ENCODE data around the gene SASH3.

Gene SASH3

DNA sequence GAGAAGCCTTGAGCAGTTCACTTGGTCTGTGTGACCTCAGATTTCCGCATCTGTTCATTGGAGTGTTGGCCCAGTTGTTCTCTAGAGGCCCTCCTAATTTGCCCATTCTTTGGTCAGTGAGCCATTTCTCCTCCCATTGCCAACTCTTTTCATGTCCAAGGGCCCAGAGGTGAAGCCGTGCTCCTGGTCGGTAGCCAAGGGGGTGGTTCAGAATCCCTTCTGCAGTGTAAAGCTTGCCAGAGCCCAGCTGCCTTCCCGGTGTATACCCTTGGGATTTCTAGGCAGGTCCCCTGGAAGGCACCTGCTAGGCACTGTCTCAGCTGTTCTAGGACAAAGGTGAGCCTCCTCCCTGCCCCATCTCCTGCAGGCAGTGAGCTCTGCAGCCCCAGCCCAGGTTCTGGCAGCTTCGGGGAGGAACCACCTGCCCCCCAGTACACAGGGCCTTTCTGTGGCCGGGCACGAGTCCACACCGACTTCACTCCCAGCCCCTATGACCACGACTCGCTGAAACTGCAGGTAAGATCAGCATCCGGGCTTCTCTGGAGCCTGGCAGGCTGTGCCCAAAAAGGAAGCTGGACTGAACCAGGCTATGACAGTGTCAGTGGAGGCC, 12.3 kb downstream of the SASH3 start:
- no peak for TF ChIP-seq JUND (IDR thresholded peaks at IDR 0.05; ENCODE audit: low read depth)
- in situ Hi-C loops (cut with HindIII; ENCODE audit: low pct_unique_long_range_greater_than_20kb, low sequenced_read_pairs), result no loop called here

DNA sequence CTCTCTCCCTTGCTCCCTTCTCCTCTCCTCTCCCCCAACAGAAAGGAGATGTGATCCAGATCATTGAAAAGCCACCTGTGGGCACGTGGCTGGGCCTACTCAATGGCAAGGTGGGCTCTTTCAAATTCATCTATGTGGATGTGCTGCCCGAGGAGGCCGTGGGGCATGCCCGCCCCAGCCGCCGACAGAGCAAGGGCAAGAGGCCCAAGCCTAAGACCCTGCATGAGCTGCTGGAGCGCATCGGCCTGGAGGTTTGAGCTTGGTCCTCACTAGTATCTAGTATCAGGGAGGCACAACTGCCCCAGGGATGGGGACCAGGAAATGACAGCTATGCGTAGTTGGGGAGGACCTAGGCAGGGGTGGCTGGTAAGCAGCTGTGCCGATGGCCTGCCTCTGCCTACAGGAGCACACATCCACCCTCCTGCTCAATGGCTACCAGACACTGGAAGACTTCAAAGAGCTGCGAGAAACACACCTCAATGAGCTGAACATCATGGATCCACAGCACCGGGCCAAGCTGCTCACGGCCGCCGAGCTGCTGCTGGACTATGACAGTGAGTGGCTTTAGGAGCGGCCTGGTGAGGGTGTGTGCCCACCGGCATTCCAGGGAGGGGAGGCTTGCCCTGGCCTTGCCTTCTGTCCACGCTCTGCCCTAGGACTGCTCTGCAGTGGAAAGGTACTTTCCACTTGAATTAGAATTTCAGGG, 13.0 kb downstream of the SASH3 start:
- in situ Hi-C loops (cut with HindIII; ENCODE audit: low pct_unique_long_range_greater_than_20kb, low sequenced_read_pairs), result no loop called here
- no peak for TF ChIP-seq JUND (IDR thresholded peaks at IDR 0.05; ENCODE audit: low read depth)
- DNase-seq (ENCODE audit: low read depth in 1 of 2, low spot score in 1 of 2), result no peak

More for the DNA sequence above, 12.3 kb downstream of the SASH3 start:
- DNase-seq (ENCODE audit: low read depth in 1 of 2, low spot score in 1 of 2), result no peak

DNA sequence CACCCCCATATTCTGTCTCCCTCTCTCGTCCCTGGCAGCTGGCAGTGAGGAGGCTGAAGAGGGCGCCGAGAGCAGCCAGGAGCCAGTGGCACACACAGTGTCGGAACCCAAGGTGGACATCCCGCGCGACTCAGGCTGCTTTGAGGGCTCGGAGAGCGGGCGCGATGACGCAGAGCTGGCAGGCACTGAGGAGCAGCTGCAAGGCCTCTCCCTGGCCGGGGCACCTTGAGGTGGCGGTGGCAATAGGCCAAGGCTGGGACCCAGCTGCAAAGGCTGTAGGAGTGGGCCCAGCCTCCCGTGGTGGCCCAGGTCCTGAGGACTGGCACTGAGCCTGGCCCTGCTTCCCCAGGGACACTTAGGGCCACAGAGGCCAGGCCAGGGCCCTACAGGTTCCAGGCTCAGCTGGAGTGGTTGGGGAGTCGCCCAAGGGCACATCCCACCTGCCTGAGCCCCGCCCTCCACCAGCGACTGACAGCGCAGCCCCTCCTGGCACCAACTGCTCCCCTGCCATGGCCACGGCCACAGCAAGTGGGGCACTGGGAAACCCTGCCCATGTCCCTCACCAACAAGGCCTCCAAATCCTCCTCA, 13.9 kb downstream of the SASH3 start:
- DNase-seq (ENCODE audit: low read depth in 1 of 2, low spot score in 1 of 2), result no peak
- in situ Hi-C loops (cut with HindIII; ENCODE audit: low pct_unique_long_range_greater_than_20kb, low sequenced_read_pairs), result no loop called here
- TF ChIP-seq JUND (IDR thresholded peaks at IDR 0.05; ENCODE audit: low read depth), result no peak

DNA sequence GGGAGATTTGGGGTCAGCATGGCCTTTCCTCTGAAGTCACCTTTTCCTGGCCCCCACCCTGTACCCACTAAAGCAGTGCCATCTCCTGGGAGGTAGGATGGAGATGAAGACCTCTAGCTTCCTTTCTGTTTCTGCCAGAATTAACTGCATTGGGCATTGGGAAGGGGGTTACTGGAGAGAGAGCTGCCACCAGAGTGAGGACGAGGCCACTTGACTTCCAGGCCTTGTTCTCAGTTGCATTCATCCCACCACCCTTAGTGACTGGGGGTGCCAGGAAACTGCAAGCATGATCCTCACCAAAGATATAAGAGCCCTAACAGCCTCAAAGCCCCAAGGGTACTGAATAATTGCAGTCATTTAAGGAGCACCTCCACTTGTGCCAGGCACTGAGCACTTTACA, 15.8 kb downstream of the SASH3 start:
- in situ Hi-C loops (cut with HindIII; ENCODE audit: low pct_unique_long_range_greater_than_20kb, low sequenced_read_pairs), result no loop called here
- TF ChIP-seq JUND (IDR thresholded peaks at IDR 0.05; ENCODE audit: low read depth), result no peak
- DNase-seq (ENCODE audit: low read depth in 1 of 2, low spot score in 1 of 2), result no peak

DNA sequence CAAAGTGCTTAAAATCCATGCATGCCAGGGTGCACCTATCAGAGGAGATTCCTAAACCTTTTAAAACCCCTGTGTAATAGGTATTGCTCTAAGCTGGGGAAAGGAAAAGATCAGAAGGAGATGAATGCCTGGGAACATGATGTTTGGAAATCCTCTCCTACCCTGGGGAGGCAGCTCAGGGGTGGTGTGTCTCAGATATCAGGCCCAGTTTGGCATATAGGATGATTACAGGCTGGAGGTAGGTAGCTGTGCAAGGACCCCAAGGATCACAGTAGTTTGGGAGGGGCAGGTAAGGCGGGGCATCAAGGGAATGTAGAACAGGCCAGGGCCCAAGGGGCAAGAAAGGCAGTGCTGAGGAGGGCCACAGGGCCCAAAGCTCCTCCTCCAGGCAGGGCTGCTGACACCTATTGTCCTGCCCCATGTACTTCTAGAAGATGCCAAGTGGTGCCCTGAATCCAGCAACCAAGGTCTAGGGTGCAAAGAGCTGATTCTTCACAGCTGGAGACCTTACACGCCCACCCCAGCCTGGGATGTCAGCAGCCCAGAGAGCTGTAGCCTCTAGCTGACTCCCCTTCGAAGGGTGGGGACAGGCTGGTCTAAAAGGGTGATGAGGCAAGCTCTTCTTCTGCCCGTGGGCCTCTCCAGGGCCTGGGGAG, 17.6 kb downstream of the SASH3 start:
- TF ChIP-seq JUND (IDR thresholded peaks at IDR 0.05; ENCODE audit: low read depth), result no peak
- no peak for DNase-seq (ENCODE audit: low read depth in 1 of 2, low spot score in 1 of 2)
- in situ Hi-C loops (cut with HindIII; ENCODE audit: low pct_unique_long_range_greater_than_20kb, low sequenced_read_pairs), result no loop called here

DNA sequence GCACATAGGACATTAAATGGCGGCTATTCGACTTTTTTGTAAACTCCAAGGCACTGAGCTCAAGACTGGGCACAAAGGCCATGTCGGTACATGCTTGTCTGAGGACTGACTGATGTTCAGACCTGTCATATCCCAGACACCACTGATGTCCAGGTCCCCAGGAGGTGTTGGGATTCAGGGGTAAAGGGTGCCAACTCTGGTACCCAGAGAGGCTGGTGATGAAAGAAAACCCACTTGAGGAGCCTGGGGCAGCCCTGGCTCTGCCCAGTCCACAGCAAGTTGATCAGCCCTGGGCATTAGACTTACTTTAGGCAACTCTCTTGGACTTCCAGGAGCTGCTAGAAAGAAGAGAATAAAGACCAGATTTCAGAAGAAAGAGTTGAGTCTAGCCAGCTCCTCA, 18.7 kb downstream of the SASH3 start:
- DNase-seq (ENCODE audit: low read depth in 1 of 2, low spot score in 1 of 2), result no peak
- in situ Hi-C loops (cut with HindIII; ENCODE audit: low pct_unique_long_range_greater_than_20kb, low sequenced_read_pairs), result no loop called here
- no peak for TF ChIP-seq JUND (IDR thresholded peaks at IDR 0.05; ENCODE audit: low read depth)

DNA sequence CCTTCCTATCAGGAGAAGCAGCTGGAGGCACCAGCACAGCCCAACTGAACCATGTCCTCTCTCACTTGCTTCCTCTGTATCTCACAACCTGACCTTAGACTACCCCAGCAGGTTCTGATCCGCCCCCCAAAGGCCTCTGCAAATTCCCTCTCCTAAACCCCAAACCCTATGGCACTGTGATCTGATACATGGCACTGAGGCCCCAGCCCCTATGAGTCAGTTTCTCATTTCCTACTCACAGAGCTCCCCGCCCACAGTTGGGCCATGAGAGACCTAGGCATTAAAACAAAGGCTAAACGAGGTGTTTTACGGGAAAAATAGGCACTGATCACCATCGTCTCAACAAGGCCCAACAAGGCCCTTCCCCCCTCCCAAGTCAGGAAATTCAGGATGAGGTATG, 19.1 kb downstream of the SASH3 start:
- no peak for TF ChIP-seq JUND (IDR thresholded peaks at IDR 0.05; ENCODE audit: low read depth)
- DNase-seq (ENCODE audit: low read depth in 1 of 2, low spot score in 1 of 2), result no peak
- in situ Hi-C loops (cut with HindIII; ENCODE audit: low pct_unique_long_range_greater_than_20kb, low sequenced_read_pairs), result no loop called here

DNA sequence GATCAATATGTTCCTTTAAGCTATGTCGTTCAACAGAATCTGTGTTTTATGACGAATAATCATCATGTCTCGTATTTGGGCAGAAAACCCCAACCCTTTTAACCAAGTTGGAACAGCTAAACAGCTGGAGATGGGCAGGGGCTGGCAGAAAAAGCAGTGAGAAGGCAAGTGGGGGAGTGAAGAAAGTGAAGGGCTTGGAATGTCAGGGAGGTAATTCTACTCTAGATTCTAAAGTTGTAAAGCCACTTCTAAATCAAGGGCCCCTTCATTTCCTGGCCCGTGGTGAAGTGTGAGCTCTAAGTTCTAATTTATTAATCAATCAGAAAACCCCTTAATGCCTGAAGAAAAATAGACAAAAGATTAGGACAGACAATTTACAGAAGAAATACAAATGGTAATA, 20.4 kb downstream of the SASH3 start:
- in situ Hi-C loops (cut with HindIII; ENCODE audit: low pct_unique_long_range_greater_than_20kb, low sequenced_read_pairs), result no loop called here
- no peak for DNase-seq (ENCODE audit: low read depth in 1 of 2, low spot score in 1 of 2)
- TF ChIP-seq JUND (IDR thresholded peaks at IDR 0.05; ENCODE audit: low read depth), result no peak

DNA sequence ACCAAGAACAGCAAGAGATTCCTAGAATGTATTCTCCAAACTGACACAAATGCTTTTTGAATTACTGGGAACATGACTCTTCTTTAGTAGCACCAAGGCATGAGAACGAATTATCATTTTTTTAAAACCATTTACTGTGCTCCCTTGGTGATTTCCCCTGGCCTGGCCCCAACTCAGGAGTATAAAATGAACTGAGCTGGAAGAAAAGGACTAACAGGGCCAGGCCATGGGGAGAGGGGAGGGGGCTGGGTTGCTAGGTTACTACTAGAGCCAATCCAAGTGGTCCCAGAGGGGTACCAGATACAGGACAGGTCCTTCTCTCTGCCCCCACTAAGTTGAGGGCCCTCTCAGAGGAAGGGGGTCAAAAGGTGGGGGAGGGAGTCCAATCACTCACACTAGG, 23.1 kb downstream of the SASH3 start:
- no peak for TF ChIP-seq JUND (IDR thresholded peaks at IDR 0.05; ENCODE audit: low read depth)
- in situ Hi-C loops (cut with HindIII; ENCODE audit: low pct_unique_long_range_greater_than_20kb, low sequenced_read_pairs), result no loop called here
- DNase-seq (ENCODE audit: low read depth in 1 of 2, low spot score in 1 of 2), result no peak

DNA sequence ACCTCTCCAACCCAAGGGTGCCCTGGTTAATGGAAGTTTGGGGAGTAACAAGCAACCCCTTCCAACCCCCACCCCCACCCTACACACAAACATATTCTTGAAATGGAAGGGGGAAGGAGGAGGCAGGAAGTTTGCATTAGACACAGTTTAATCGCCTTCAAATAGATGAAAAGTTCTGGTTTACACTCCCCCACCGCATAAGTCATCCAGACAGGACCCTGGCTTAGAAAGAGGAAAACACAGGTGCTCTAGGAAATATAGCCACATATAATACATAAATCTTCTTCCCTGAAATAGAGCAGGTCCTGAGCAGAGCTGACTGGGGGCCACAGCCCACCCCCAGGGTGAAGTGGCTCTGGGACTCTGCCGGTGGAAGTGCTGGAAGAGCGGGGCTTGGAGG, 25.1 kb downstream of the SASH3 start:
- TF ChIP-seq JUND (IDR thresholded peaks at IDR 0.05; ENCODE audit: low read depth), result no peak
- in situ Hi-C loops (cut with HindIII; ENCODE audit: low pct_unique_long_range_greater_than_20kb, low sequenced_read_pairs), result no loop called here
- DNase-seq (ENCODE audit: low read depth in 1 of 2, low spot score in 1 of 2), result no peak

DNA sequence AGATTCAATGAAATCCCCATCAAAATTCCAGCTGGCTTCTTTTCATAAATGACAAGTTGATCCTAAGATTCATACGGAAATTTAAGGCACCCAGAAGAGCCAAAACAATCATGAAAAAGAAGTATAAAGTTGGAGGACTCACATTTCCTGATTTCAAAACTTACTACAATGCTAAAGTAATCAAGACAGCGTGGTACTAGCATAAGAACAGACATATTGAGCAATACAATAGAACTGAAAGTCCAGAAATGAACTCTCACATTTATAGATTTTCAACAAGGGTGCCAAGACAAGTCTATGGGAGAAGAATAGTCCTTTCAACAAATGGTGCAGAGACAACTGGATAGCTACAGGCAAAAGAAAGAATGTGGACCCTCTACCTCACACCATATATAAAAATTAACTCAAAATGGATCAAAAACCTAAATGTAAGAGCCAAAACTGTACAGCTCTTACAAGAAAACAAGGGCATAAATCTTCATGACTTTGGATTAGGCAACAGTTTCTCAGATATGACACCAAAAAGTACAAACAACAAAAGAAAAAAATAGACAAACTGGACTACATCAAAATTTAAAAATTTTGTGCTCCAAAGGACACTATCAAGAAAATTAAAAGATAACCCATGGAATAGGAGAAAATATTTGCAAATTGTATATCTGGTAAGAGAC, 28.5 kb downstream of the SASH3 start:
- no peak for TF ChIP-seq JUND (IDR thresholded peaks at IDR 0.05; ENCODE audit: low read depth)
- DNase-seq (ENCODE audit: low read depth in 1 of 2, low spot score in 1 of 2), result no peak
- in situ Hi-C loops (cut with HindIII; ENCODE audit: low pct_unique_long_range_greater_than_20kb, low sequenced_read_pairs), result no loop called here

DNA sequence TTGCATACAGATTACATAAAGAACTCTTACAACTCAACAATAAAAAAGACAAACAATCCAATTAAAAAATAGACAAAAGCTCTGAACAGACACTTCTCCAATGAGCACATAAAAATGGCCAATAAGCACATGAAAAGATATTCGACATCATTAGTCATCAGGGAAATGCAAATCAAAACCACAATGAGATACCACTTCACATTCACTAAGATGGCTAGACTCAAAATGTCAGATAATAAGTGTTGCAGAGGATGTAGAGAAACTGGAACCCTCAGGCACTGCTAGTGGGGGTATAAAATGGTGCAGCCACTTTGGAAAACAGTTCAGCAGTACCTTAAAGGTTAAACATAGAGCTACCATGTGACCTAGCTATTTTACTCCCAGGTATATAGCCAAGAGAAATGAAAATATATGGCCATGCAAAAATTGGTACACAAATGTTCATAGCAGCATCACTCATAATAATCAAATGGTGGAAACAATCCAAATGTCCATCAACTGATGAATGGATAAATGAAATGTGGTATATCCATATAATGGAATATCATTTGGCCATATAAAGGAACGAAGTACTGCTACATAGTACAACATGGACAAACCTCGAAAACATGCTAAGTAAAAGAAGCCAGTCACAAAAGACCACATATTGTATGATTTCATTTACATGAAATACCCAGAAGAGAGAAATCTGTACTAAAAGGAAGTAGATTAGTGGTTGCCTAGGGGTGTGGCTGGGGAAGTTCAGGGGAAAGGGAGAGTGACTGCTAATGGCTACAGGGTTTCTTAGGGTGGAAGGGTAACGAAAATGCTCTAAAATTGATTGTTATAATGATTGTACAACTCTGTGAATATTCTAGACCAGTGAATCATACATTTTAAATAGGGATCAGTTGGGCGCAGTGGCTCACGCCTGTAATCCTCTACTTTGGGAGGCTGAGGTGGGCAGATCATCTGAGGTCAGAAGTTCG, 29.4 kb downstream of the SASH3 start:
- no peak for TF ChIP-seq JUND (IDR thresholded peaks at IDR 0.05; ENCODE audit: low read depth)
- in situ Hi-C loops (cut with HindIII; ENCODE audit: low pct_unique_long_range_greater_than_20kb, low sequenced_read_pairs), result no loop called here
- no peak for DNase-seq (ENCODE audit: low read depth in 1 of 2, low spot score in 1 of 2)

Measured in T47D (cell line).